TTC549 (cell line): ENCODE measurements around the gene GAGE13.
"Not testable (repeated sequence)": the region's sequence is repeated elsewhere in the genome, so short reads cannot be mapped to it uniquely, and the experiment has no call there.

ENCODE experiments used
- FAIRE-seq: peaks from 2 replicates; lab custom pipeline; 2012; peaks lifted over from hg19 to GRCh38; lab: Jason Lieb, UNC

Gene GAGE13

DNA sequence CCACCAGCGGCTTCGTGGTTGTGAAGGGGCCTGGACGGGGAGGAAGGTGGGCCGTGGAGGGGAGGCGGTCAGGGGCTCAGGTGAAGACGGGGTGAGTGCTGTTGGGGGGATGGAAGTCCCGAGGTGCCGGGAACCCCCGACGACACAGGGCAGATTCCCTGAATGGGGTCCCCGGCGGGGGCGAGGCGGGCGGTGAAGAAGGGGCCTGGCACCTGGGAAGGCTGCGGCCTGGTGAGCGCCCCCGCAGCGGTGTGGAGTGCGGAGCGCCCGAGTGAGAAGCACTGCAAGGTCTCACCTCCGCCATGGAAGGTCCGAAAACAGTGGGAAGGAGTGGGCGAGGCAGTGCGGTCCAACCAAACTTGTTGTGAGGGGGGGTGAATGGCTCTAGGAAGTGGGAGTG is 459 bp downstream of the GAGE13 start:
- FAIRE-seq, result not testable (repeated sequence)

DNA sequence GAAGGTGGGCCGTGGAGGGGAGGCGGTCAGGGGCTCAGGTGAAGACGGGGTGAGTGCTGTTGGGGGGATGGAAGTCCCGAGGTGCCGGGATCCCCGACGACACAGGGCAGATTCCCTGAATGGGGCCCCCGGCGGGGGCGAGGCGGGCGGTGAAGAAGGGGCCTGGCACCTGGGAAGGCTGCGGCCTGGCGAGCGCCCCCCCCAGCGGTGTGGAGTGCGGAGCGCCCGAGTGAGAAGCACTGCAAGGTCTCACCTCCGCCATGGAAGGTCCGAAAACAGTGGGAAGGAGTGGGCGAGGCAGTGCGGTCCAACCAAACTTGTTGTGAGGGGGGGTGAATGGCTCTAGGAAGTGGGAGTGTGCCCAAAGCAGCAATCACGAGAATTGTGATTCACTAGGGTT is 10.1 kb downstream of the GAGE13 start:
- FAIRE-seq, result not testable (repeated sequence)

DNA sequence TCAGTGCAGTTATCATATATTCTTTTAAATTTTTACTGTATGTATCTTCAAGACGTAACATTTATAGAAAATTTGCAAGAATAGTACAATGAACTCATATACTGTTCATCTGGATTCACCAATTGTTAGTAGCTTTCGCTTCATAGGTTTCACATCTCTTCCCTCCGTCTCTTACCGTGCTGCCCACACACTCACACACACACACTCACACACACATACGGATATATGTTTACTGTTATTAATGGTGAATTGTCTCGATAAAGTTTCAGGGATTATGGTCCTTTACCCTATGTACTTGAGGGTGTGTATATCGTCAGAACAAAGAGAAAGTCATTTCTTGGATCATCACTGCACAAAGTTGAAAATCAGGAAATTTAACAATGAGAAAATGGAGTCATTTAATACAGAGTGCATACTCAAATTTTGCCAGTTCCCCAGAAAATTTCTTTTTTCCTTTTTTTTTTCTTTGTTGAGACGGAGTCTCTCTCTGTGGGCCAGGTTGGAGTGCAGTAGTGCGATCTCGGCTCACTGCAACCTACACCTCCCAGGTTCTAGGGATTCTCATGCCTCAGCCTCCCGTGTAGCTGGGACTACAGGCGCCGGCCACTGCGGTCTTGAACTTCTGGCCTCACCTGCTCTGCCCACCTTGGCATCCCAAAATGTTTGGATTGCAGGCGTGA is 13.3 kb downstream of the GAGE13 start:
- not testable (repeated sequence) for FAIRE-seq

DNA sequence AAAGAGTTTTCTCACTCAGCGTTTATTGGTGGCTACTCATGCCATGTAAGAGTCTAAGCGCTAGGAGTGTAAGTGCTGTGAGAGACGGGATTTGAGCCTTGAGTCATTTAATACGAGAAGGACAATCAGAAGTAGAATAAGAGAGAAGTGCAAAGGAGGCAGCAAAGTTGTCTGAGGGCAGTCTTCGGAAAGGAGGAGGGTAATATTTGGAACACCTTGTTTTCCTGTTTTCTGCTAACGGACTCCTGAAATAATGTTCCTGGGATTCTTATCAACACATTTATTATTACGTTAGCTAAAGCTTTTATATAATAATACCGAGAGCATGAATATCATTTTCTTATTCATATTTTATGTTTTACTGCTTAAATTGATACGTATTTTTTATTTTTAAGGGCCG is 14.0 kb downstream of the GAGE13 start:
- FAIRE-seq, result not testable (repeated sequence)

DNA sequence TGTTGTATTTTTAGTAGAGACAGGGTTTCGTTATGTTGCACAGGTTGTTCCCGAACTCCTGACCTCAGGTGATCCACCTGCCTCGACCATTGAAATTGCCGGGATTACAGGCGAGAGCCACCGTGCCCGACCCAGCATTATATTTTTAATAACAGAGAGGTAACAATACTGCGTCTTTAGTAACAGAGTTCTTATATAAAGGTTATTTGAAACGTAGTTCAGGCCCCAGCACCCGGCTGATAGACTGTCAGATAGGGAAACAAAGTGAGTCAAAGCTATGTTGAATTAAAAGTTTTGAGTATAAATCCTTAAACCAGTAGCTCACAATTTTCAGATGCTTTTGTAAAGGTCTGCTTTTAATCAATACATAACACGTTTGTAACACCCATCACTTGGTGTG is 14.8 kb downstream of the GAGE13 start:
- not testable (repeated sequence) for FAIRE-seq
